GM21390 (cell line): Measurements from ENCODE around the gene UBXN6.

ENCODE experiments used
- ATAC-seq: cut with Tn5 transposase; IDR thresholded peaks from one replicate; pipeline ENCODE4 v1.9.1; 2021; ENCODE audit not compliant: unreplicated experiment

Gene UBXN6

DNA sequence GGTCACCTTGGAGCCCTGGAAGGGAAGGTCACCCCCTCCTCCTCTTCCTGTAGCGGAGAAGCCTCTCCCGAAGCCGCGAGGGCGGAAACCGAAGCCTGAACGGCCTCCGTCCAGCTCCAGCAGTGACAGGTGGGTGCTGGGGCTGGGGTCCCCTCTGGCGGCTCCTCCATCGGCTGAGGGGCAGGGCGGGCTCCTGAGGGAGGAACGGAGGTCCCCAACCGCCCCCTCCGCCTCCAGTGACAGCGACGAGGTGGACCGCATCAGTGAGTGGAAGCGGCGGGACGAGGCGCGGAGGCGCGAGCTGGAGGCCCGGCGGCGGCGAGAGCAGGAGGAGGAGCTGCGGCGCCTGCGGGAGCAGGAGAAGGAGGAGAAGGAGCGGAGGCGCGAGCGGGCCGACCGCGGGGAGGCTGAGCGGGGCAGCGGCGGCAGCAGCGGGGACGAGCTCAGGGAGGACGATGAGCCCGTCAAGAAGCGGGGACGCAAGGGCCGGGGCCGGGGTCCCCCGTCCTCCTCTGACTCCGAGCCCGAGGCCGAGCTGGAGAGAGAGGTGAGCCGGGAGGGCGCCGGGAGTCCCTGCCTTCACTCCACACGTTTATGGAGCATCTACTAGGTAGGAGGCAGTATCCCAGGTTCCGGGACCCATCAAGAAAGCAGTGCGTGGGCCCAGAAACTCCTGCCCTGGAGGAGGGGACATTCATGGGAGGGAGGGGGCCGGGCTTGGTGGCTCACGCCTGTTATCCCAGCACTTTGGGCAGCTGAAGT is 36.5 kb upstream of the UBXN6 start:
- ATAC-seq, result no peak

DNA sequence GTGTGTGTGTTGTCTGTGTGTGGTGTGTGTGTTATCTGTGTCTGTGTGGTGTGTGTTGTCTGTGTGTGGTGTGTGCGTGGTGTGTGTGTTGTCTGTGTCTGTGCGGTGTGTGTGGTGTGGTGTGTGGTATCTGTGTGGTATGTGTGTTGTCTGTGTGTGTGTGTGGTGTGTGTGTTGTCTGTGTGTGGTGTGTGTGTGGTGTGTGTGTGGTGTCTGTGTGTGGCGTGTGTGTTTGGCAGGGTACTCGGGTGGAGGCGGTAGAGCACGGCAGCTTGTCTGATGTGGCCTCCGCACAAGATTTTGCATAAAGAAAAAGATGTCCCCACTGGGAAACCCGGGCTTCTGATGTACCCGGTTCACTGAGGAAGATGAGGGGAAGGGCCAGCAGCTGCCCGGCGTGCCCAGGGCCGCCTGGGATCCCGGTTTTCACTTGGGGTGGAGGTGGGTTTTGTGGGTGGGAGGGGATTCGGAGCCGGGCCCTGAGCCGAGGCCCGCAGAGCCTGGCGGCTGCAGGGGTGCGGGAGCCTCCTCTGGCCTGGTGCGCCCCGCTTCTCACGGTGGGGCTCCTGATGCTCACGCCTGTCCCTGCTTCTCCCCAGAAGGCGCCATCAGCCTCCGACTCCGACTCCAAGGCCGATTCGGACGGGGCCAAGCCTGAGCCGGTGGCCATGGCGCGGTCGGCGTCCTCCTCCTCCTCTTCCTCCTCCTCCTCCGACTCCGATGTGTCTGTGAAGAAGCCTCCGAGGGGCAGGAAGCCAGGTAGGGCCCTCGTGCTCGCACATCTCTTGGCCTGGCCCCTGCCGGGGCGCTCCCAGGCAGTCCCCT is 35.7 kb upstream of the UBXN6 start:
- ATAC-seq, result no peak

DNA sequence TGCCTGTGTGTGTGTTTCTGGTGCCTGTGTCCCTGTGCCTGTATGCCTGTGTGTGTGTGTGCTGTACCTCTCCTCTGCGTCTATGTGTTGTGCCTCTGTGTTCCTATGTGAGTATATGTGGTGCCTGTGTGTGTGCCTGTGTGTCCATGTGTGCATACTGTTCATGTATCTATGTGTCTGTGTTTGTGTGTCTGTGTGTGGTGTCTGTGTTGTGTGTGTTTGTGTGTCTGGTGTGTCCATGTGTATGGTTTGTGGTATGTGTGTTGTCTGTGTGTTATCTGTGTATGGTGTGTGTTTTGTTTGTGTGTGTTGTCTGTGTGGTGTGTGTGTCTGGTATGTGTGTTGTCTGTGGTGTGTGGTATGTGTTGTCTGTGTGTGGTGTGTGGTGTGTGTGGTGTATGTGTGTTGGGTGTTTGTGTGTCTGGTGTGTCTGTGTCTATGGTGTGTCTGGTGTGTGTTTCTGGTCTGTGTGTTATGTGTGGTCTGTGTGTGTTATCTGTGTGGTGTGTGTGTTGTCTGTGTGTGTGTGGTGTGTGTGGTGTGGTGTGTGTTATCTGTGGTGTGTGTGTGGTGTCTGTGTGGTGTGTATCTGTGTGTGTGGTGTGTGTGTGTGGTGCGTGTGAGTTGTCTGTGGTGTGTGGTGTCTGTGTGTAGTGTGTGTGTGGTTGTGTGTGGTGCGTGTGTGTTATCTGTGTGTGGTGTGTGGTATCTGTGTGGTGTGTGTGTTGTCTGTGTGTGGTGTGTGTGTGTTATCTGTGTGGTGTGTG is 34.9 kb upstream of the UBXN6 start:
- ATAC-seq, result no peak

DNA sequence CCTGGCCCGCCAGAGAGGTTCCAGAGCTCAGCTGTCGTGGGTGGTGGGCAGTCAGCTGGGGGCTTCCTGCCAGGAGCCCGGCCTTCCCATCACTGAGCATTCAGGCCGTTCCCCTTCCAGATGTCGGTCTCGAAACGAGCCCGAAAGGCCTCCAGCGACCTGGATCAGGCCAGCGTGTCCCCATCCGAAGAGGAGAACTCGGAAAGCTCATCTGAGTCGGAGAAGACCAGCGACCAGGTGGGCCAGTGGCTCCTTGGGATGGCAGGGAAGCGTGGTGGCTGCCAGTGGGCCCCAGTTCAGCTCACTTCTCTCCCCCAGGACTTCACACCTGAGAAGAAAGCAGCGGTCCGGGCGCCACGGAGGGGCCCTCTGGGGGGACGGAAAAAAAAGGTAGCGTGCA is 33.9 kb upstream of the UBXN6 start:
- no peak for ATAC-seq

DNA sequence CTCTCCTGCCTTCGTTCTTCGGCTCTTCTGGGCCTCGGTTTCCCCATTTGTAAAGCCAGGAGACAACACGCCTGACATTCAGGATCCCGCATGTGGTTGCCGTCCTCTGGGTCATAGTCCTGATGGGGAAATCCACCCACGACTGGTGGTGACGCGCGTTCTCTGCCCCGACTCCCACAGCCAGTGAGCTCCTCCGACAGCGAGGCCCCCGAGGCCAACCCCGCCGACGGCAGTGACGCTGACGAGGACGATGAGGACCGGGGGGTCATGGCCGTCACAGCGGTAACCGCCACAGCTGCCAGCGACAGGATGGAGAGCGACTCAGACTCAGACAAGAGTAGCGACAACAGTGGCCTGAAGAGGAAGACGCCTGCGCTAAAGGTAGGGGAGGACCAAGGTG is 30.9 kb upstream of the UBXN6 start:
- no peak for ATAC-seq

DNA sequence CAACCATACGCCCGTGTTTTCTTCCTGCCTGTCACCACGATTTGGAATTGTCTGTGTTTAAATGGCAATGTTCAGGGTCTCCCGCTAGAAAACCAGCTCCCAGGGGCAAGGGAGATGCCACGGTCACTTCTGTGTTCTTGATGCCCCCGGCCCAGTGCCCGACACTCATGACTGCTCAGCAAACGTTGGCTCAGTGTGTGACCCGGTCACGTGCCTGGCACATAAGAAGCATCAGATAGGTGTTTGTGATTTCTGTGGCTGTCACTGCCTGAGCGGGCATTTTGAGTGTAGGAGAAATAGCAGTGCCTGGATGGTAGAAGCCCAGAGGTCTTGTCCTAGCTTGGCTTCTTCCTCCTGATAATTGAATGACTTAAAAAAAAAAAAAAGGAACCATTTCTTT is 30.0 kb upstream of the UBXN6 start:
- ATAC-seq, result no peak

DNA sequence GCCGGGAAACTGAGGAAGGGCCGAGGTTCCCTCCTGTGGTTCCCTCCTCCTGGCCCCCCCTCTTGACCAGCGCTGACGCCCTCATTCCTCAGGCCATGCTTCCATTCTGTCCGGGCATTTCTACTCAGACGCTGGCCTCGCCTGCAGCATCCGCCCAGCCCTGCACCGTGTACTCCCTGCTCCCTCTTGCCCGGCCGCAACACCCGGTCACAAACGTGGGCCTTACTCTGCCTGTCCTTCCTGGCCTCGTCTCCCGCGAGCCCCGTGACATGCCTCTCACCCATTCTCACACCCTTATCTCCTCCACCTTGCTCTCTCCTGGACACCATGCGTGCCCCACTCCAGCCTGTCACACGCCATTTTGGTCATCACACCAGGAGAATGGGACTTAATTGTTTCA is 25.8 kb upstream of the UBXN6 start:
- ATAC-seq, result no peak

DNA sequence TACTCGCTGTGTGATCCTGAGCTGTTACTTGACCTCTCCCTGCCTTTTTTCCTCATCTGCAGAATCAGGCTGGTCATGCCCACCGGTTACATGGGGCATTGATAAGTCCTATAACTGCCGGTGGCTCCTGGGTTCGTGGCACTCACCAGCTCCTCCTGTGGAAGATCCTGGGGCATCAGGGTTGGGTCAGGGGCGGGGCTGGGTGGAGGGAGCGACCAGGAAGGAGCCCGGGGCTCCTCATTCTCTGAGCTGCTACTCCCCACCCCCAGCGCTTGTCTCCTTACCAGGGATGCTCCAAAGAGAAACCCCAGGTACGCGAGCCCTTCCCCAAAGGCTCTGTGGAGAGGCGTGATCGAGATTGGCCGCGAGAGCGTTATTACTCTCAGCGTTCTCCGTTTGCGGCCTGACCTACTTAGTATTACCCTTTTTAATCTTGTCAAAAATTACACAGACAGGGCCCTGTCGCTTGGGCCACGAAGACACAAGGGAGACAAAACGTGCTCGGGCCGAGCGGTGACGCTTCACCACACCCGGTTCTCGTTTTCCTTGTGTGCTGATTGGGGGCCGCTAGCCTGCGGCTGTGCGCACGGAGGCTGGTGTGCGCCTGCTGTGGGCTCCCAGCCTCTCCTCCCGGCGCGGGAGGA is 25.2 kb upstream of the UBXN6 start:
- ATAC-seq, result no peak

DNA sequence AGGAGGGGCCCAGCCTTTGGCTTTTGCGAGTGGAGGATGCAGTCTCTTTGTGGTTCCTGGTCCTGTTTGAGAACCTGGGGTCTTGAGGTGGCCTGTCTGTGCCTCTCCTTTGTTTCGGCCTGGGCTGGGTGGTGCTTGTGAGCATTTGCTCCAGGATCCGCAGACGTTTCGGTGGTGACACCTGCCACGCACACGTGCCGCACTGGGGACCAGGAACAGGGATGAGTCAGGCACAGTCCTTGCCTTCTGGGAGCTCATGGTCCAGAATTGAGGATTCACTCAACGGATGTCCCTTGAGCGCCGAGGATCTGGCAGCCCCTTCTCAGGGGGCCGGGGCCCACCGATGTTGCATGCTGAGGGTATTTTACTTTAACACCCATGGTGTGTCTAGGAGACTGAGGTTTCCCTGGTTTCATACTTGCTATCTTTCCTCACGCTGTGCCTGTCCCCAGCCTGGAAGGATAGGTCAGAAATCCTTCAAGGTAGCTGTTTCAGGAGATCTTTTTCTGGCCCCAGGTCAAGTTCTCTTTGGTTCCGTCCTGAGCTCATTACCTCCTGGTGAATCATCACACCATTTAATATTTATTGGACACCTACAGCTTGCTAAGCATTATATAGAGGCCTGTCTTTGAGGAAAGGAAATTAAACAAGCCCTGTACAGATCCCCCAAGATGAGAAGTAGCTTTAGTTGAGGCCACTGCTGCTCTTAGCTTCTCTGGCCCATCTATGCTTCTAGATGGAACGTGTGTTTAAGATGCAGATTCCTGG is 19.6 kb upstream of the UBXN6 start:
- no peak for ATAC-seq

DNA sequence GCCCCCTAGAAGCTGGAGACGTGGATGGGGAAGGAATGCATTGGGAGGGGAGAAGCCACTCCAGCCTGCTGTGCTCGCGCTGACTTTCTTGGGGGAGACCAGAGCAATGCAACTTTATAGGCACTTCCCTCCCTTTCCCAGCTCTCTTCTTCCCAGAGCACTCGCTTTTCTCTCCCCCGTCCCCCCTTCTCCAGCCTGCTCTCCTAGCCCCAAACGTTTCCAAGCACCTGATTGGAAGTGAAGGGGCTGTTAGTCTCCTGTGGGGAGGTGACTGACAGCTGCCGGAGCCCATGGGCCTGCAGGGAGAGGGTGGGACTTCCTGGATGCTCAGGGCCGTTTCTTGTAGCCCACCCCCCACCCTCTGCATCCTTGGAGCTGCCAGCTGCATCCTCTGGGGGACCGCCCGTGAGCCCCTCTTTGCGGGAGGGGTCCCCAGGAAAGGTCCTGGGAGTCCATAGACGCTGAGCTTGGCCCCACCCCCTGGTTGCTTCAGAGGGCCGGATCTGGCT is 17.0 kb upstream of the UBXN6 start:
- ATAC-seq, result no peak

DNA sequence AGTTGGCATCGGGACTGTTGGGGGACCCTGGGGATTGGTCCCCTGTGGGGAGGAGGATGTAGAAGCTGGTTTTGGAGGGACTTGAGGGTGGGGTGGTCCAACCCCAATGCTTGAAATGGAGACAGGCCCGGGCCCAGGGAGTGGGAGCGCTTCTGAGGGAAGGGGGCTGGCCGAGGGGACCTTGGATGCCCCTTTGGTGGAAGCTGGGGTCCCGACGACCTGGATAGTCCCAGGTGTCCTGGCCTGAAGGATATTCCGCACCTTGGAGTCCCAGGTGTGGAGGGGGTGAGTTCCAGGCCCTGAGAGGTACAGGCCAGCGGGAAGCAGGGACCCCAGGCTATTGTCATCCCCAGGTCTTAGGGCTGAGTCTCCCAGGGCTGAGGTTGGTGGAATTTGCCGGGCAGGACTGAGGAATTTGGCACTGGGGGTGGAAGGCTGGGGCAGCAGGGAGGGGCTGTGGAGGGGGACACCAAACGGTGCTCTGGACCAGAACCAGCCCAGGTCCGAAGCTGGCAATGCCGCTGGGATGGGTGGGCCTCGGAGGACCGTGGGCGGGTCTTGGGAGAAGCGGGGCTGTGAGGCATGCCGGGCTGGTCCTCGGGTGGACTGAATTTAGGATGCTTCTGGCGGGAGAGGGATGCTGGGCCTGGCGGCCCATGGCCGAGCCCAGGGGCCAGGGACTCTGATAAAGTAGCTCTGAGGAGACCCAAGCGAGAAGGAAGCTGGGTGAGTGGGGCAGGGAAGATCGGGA is 16.3 kb upstream of the UBXN6 start:
- ATAC-seq, result no peak

DNA sequence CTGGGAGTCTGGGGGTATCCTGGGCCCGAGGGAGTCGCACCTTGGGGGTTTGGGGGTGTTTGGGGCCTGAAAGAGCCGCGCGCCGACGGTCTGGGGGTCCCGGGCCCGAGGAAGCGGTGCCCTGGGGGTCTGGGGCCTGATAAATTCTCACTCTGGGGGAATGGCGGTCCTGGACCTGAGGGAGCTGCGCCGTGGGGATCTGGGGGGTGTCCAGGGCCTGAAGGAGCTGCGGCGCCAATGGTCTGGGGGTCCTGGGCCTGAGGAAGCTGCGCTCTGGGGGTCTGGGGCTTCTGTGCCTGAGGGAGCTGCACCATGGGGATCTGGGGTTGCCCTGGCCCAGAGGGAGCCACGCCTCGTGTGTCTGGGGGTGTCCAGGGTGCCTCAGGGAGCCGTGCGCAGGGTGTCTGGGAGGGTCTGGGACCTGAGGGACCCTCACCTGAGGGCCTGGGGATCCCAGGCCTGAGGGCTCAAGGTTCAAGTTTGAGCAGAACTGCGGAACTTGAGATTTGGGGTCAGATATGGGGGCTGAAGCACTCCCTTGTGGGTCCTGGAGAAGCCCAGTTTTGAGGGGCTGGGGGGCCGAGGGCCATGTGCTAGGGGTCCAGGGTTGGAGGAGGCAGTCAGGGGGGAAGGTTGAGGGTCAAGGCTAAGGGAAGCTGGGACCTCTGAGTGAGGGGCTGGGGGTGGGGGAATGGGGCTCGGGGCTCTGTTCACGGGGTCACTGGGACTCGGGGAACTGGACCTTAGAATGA is 15.6 kb upstream of the UBXN6 start:
- ATAC-seq, result no peak

DNA sequence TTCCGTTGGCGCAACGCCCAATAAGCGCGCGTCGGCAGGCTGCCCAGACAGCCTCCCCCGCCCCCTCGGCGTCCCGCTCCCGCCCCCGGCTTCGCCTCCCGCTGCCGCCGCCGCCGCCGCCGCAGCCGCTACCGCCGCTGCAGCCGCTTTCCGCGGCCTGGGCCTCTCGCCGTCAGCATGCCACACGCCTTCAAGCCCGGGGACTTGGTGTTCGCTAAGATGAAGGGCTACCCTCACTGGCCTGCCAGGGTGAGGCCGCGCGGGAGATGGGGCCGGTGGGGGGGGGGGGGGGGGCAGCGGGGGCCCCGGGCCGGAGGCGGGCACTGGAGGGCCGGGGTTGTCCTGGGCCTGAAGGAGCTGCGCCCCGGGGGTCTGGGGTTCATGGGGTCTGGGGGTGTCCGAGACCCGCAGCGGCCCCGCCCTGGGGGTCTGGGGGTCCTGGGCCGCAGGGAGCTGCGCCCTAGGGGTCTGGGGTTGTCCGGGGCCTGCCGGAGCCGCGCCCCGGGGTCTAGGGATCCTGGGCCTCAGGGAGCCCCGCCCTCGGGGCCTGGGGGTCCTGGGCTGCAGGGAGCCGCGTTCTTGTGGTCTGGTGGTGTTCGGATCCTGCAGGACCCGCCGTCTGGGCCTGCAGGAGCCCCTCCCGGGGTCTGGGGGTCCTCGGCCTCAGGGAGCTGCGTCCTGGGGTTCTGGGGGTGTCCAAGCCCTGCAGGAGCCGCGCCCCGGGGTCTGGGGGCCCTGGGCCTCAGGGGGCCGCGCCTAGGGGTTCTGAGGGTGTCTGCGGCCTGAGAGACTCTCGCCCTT is 14.8 kb upstream of the UBXN6 start, which contains the start of gene HDGFL2:
Gene HDGFL2, plus strand, starts transcription at position 124 of the 801 bp plus-strand sequence. Its CDS starts 54 bp downstream, at position 178.
- ATAC-seq, result no peak

DNA sequence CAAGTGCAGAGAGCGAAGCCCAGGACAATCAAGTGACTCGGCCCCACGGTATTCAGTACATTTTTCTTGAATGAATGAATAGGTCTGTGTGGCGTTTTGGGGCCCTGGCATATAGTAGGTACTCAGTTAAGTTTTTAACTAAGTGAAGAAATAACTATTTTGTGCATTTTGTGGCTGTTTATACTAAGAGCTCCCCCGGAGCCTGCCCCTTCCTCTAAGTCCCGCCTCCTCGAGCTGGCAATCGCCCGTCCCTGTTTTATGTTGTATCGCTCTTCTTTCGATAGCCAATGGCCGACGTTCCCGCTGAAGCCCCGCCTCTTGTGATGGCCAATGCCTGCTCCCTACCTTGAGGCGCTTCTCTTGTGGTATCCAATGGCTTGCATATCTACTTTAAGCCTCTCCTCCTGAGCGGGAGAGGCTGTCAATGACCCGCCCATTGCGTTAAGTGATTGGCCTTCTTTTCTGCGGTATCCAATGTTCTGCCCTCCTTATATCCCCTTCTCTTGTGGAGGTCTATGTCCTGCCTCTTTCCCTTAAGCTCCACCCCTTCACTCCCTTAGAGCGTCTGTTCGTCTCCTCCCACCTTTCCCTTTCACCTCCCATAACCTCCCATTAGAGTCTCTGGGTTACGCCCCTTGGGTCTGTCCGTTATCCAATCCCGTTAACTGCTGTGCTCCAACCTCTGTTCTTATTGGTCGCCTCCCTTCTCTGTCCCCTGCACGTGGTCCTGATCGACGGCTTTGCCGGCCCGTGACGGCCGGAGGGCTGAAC is 14.0 kb upstream of the UBXN6 start:
- peak; percentile 80 for ATAC-seq

DNA sequence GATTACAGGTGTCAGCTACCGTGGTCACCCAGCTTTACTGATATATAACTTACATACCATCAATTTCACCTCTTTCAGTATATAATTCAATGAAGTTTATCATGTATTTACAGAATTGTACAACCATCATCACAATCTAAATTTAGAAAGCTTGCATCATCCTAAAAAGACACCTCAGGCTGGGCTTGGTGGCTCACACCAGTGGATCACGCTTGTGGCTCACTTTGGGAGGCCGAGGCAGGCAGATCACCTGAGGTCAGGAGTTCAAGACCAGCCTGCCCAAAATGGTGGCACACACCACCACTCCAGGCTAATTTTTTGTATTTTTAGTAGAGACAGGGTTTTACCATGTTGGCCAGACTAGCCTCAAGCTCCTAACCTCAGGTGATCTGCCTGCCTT is 10.2 kb upstream of the UBXN6 start:
- no peak for ATAC-seq

DNA sequence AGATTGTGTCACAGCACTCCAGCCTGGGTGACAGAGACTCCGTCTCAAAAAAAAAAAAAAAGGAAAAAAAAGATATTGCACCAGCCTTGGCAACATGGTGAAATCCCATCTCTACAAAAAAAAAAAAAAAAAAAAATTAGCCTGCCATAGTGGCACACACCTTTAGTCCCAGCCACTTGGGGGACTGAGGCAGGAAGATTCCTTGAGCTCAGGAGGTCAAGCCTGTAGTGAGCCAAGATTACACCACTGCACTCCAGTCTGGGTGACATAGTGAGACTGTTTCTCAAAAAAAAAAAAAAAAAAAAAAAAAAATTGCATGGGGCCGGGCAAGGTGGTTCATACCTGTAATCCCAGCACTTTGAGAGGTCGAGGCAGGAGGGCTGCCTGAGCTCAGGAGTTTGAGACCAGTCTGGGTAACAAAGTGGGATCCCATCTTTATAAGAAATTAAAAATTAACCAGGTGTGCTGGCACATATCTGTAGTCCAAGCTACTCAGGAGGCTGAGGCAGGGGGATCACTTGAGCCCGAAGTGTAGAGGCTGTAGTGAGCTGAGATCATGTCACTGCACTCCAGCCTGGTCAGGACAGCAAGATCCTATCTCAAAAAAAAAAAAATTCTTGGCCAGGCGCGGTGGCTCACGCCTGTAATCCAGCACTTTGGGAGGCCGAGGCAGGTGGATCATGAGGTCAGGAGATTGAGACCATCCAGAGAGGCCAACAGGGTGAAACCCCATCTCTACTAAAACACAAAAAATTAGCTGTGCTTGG is 7.4 kb upstream of the UBXN6 start:
- no peak for ATAC-seq
